PC-9 (cell line): Measurements from ENCODE around the gene CCDC78. TPM values are rescaled to one million over a fixed set of nuclear protein-coding genes. Genes with fewer than 3 reads are reported as not detected.

Experiments
- BruUV-seq: library from RNA; stranded (reverse); fragments of 400-500 nt; replicated peaks from 2 replicates; lab custom pipeline; 2021; lab: Mats Ljungman, UMichigan
- CTCF ChIA-PET: fragments of 300-600 bp; sonication (Branson Sonifier 250); formaldehyde crosslinking; loops from one replicate; lab custom pipeline; 2022; ENCODE audit warnings: antibody characterized with exemption; lab: Charles Lee
- POLR2A ChIA-PET: fragments of 300-600 bp; sonication (Branson Sonifier 250); formaldehyde crosslinking; loops from one replicate; lab custom pipeline; 2022; ENCODE audit warnings: antibody characterized with exemption; ENCODE audit not compliant: unreplicated experiment; lab: Charles Lee
- DNase-seq, 2 experiments: peaks; one replicate each; pipeline versions ENCODE4 v3.0.0 to v3.0.0-alpha.2; 2015 to 2022; ENCODE audit warnings: mixed read lengths in 1 of 2
- H2AFZ ChIP-seq: fragments of 200-600 bp; sonication (generic); 2 replicates; pipeline ENCODE4 v1.8.1; 2017; ENCODE audit warnings: antibody characterized with exemption
- H3F3A ChIP-seq: fragments of 200-600 bp; sonication (generic); 2 replicates; pipeline ENCODE4 v1.8.1; 2017; ENCODE audit warnings: antibody characterized with exemption, mild to moderate bottlenecking, low read depth; ENCODE audit not compliant: insufficient read depth
- H3K27ac ChIP-seq: fragments of 200-600 bp; sonication (generic); 2 replicates; pipeline ENCODE4 v1.6.1; 2016; ENCODE audit warnings: mixed run types
- H3K27me3 ChIP-seq: fragments of 200-600 bp; sonication (generic); 2 replicates; pipeline ENCODE4 v1.6.1; 2016; ENCODE audit warnings: low read depth, mixed run types; ENCODE audit not compliant: insufficient read depth
- H3K36me3 ChIP-seq: fragments of 200-600 bp; sonication (generic); 2 replicates; pipeline ENCODE4 v1.6.1; 2016; ENCODE audit warnings: low read depth, mixed run types
- H3K4me1 ChIP-seq: fragments of 200-600 bp; sonication (generic); replicated peaks from 2 replicates; pipeline ENCODE4 v1.6.1; 2016; ENCODE audit warnings: mixed run types; ENCODE audit not compliant: insufficient read depth
- H3K4me2 ChIP-seq: fragments of 200-600 bp; sonication (generic); 2 replicates; pipeline ENCODE4 v1.6.1; 2017; ENCODE audit warnings: mixed run types
- H3K4me3 ChIP-seq: fragments of 200-600 bp; sonication (generic); 2 replicates; pipeline ENCODE4 v1.6.1; 2016; ENCODE audit warnings: mixed run types
- H3K79me2 ChIP-seq: fragments of 200-600 bp; sonication (generic); 2 replicates; pipeline ENCODE4 v1.6.1; 2017; ENCODE audit warnings: low read depth, mixed run types
- H3K9me2 ChIP-seq: fragments of 200-600 bp; sonication (generic); 2 replicates; pipeline ENCODE4 v1.8.1; 2017; ENCODE audit warnings: mild to moderate bottlenecking; ENCODE audit not compliant: insufficient read depth
- H3K9me3 ChIP-seq: fragments of 200-600 bp; sonication (generic); 2 replicates; pipeline ENCODE4 v1.8.1; 2016; ENCODE audit warnings: low read depth; ENCODE audit not compliant: insufficient read depth
- H4K20me1 ChIP-seq: fragments of 200-600 bp; sonication (generic); 2 replicates; pipeline ENCODE4 v1.8.1; 2017; ENCODE audit not compliant: insufficient read depth
- EZH2 ChIP-seq: fragments of 200-600 bp; sonication (generic); IDR thresholded peaks from 2 replicates; pipeline ENCODE4 v1.8.0; 2017; ENCODE audit warnings: antibody characterized with exemption, low read depth
- intact Hi-C: fragments of 100-400 bp; cut with micrococcal nuclease; formaldehyde crosslinking; loops from one replicate; pipeline ENCODE4 v1.10.0; 2022; ENCODE audit not compliant: unreplicated experiment
- total RNA-seq: library from RNA; stranded (reverse); gene quantifications from 2 replicates; pipeline ENCODE4 v1.2.3, GENCODE V29; 2021
- TF ChIP-seq, protein P1 (sequence below): fragments of 200-600 bp; sonication (generic); conservative IDR thresholded peaks from 2 replicates; pipeline ENCODE4 v1.6.1; 2017; ENCODE audit warnings: mixed run types, antibody characterized with exemption, mild to moderate bottlenecking, moderate library complexity

CCDC78 gene
- total RNA-seq, 1 experiment from 2014 or later: 4.2 TPM

- Histone ChIP-seq H3F3A (peaks cover 35% of the 10 kb centered on the region), H2AFZ (no peak overlapping the region), H3K27me3 (peaks cover 40% of the 10 kb centered on the region), H3K4me1 (peaks cover 35% of the 10 kb centered on the region), H3K9me2 (no peaks in the 10 kb centered on the region), H3K27ac (peak overlapping the region; percentile 71; the same call in 1 of the 2 replicates), H4K20me1 (peaks cover 6% of the 10 kb centered on the region; the same call in 1 of the 2 replicates), H3K4me3 (no peak overlapping the region), H3K79me2 (peaks cover 4% of the 10 kb centered on the region; the same call in 1 of the 2 replicates), H3K9me3 (no peaks in the 10 kb centered on the region), H3K36me3 (no peaks in the 10 kb centered on the region), H3K4me2 (peak overlapping the region; percentile 38; the same call in 1 of the 2 replicates)
- ChIA-PET POLR2A (interaction anchor here (0.6 to 1.0 kb wide), 4 partner anchors 17 to 84 kb away, joined by 3 to 6 read pairs (median 5); partner anchors contain the start of genes CHTF18, RPUSD1 and WDR24), CTCF (interaction anchor here (0.5 to 1.5 kb wide), 10 partner anchors 10 to 391 kb away, joined by 3 to 17 read pairs (median 4); partner anchors contain the start of genes CHTF18, MSLN and RPUSD1)
- BruUV-seq: no TSS peak
- TF ChIP-seq EZH2: no peak
- TF ChIP-seq, protein P1, sequence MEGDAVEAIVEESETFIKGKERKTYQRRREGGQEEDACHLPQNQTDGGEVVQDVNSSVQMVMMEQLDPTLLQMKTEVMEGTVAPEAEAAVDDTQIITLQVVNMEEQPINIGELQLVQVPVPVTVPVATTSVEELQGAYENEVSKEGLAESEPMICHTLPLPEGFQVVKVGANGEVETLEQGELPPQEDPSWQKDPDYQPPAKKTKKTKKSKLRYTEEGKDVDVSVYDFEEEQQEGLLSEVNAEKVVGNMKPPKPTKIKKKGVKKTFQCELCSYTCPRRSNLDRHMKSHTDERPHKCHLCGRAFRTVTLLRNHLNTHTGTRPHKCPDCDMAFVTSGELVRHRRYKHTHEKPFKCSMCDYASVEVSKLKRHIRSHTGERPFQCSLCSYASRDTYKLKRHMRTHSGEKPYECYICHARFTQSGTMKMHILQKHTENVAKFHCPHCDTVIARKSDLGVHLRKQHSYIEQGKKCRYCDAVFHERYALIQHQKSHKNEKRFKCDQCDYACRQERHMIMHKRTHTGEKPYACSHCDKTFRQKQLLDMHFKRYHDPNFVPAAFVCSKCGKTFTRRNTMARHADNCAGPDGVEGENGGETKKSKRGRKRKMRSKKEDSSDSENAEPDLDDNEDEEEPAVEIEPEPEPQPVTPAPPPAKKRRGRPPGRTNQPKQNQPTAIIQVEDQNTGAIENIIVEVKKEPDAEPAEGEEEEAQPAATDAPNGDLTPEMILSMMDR: peak; percentile 90
- peak in 1 of 2 experiments; percentile 87 for DNase-seq
- intact Hi-C loops: loop anchor here (1.0 to 5.0 kb wide), 4 partner anchors 74 to 391 kb away; partner anchors contain the start of gene LMF1
Observed at GRCh38 chr16:711548-712320, 14.5 kb downstream of the CCDC78 start.

GRCh38 chr16:711084-711483 is 15.2 kb downstream of the CCDC78 start:
- CTCF ChIA-PET: no interaction called here
- intact Hi-C loops: loop anchor here (5.0 kb wide), 1 partner anchor 261 kb away; the partner anchor contains the start of gene LMF1

GRCh38 chr16:710500-711075 is 15.7 kb downstream of the CCDC78 start:
- H3K9me3 ChIP-seq: no peaks in the 10 kb centered on the region
- H3K4me2 ChIP-seq: no peak overlapping the region
- POLR2A ChIA-PET: no interaction called here
- no peaks in the 10 kb centered on the region for H3K9me2 ChIP-seq
- no peak overlapping the region for H3K27ac ChIP-seq
- peaks cover 30% of the 10 kb centered on the region for H3F3A ChIP-seq
- CTCF ChIA-PET: no interaction called here
- H3K36me3 ChIP-seq: no peaks in the 10 kb centered on the region
- no peak overlapping the region for H2AFZ ChIP-seq
- no TSS peak for BruUV-seq
- no peak for TF ChIP-seq EZH2
- TF ChIP-seq, protein P1: no peak
- no peak for DNase-seq
- no peaks in the 10 kb centered on the region for H4K20me1 ChIP-seq
- no peak overlapping the region for H3K4me3 ChIP-seq
- intact Hi-C loops: loop anchor here (5.0 kb wide), 1 partner anchor 262 kb away; the partner anchor contains the start of gene LMF1
- peaks cover 46% of the 10 kb centered on the region for H3K27me3 ChIP-seq
- H3K4me1 ChIP-seq: peaks cover 25% of the 10 kb centered on the region
- no peaks in the 10 kb centered on the region for H3K79me2 ChIP-seq

More at GRCh38 chr16:711084-711483, 15.2 kb downstream of the CCDC78 start:
- POLR2A ChIA-PET: no interaction called here
- no TSS peak for BruUV-seq
- Histone ChIP-seq H3K4me3 (no peak overlapping the region), H3K4me1 (peaks cover 29% of the 10 kb centered on the region), H3K27ac (no peak overlapping the region), H3K36me3 (no peaks in the 10 kb centered on the region), H3K27me3 (peaks cover 46% of the 10 kb centered on the region), H3K4me2 (no peak overlapping the region), H4K20me1 (no peaks in the 10 kb centered on the region), H3K9me3 (no peaks in the 10 kb centered on the region), H3F3A (peaks cover 32% of the 10 kb centered on the region), H3K79me2 (no peaks in the 10 kb centered on the region), H3K9me2 (no peaks in the 10 kb centered on the region), H2AFZ (no peak overlapping the region)
- TF ChIP-seq, protein P1: no peak
- TF ChIP-seq EZH2: no peak
- DNase-seq: no peak
